Coronary artery (tissue), 2 donors: ENCODE data around the gene AUH.

ENCODE experiments used
- DNase-seq: peaks from one replicate; pipeline ENCODE4 v3.0.0-alpha.2; 2017; ENCODE audit warnings: low spot score
- H3K27ac ChIP-seq, 2 donors: fragments of 200-600 bp; sonication (generic); one replicate each; pipeline ENCODE4 v1.5.1; 2016 to 2019
- H3K4me3 ChIP-seq: fragments of 200-600 bp; sonication (generic); 2 replicates; pipeline ENCODE4 v1.5.1; 2016; ENCODE audit warnings: mild to moderate bottlenecking, moderate library complexity
- TF ChIP-seq, protein P1 (sequence below): fragments of 200-600 bp; sonication (generic); IDR thresholded peaks from one replicate; pipeline ENCODE4 v1.5.1; 2019; ENCODE audit warnings: antibody characterized with exemption

Gene AUH

GRCh38 chr9:91193658-91194391 lies 167.9 kb downstream of the AUH start:
- peak overlapping the region; percentile 71 for H3K4me3 ChIP-seq
- DNase-seq = peak; percentile 95
- peak overlapping the region; percentile 93 to 99 for H3K27ac ChIP-seq
- TF ChIP-seq, protein P1, sequence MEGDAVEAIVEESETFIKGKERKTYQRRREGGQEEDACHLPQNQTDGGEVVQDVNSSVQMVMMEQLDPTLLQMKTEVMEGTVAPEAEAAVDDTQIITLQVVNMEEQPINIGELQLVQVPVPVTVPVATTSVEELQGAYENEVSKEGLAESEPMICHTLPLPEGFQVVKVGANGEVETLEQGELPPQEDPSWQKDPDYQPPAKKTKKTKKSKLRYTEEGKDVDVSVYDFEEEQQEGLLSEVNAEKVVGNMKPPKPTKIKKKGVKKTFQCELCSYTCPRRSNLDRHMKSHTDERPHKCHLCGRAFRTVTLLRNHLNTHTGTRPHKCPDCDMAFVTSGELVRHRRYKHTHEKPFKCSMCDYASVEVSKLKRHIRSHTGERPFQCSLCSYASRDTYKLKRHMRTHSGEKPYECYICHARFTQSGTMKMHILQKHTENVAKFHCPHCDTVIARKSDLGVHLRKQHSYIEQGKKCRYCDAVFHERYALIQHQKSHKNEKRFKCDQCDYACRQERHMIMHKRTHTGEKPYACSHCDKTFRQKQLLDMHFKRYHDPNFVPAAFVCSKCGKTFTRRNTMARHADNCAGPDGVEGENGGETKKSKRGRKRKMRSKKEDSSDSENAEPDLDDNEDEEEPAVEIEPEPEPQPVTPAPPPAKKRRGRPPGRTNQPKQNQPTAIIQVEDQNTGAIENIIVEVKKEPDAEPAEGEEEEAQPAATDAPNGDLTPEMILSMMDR = no peak

DNA sequence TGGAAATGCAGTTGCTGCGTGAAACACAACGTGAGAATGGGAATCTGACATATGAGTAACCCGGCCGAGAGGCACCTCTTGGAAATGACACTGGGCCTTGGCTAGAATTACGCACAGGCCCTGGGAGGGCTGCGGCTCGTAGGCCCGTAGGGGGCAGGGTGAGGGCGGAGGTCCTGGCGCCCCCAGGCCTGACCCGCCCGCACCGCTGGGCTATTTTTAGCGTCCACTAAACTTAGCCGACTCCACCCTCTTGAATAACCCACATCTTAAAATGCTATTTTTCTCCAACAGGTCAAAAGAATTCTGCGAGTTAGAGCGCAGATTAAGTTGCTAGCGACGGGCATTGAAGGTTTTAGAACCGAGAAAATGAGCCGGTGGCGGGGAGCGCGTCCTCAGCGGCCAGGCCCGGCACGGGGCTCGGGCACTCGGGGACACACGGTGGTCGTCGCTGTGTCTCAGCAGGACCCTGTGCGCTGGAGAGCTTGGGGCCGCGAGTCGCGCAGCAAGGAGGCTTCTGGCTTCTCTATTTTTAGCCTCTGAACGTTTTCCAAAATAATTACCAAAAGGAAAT lies 168.5 kb downstream of the AUH start:
- Histone ChIP-seq H3K27ac (peak overlapping the region; percentile 93 to 99), H3K4me3 (peak overlapping the region; percentile 71)
- TF ChIP-seq, protein P1 = no peak
- peak; percentile 96 for DNase-seq

GRCh38 chr9:91192381-91193086 lies 169.2 kb downstream of the AUH start:
- peak overlapping the region; percentile 71 for H3K4me3 ChIP-seq
- no peak for DNase-seq
- H3K27ac ChIP-seq = peak overlapping the region; percentile 93 to 99
- TF ChIP-seq, protein P1 = no peak

GRCh38 chr9:91191411-91192380 lies 170.0 kb downstream of the AUH start:
- no peak for DNase-seq
- no peak overlapping the region for H3K4me3 ChIP-seq
- TF ChIP-seq, protein P1 = no peak
- peak overlapping the region; percentile 93 to 99 for H3K27ac ChIP-seq

DNA sequence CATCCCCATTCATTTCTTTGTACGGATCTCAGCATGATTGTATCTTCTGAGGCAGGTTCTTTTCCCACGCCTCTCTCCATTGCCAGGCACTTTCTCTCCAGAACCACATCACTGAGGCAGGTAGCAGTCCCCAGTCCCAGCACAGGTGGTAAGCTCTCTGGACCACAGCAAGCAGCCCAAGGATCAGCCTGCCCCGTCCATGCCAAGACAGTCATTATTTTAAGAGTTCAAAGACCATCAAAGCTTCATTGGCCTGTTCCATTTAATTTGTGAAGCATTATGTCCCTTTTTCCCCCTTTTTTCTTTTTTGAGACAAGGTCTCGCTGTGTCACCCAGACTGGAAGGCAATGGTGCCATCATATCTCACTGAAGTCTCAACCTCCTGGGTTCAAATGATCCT lies 171.7 kb downstream of the AUH start:
- DNase-seq = peak; percentile 31

More for the DNA sequence above, 171.7 kb downstream of the AUH start:
- no peak overlapping the region for H3K27ac ChIP-seq
- H3K4me3 ChIP-seq = no peak overlapping the region
- TF ChIP-seq, protein P1 = no peak
